Measurements from ENCODE around the gene CYP4V2. TPM values are rescaled to one million over a fixed set of nuclear protein-coding genes. Genes with fewer than 3 reads are reported as not detected.
"Not testable (repeated sequence)": the region's sequence is repeated elsewhere in the genome, so short reads cannot be mapped to it uniquely, and the experiment has no call there.

The CYP4V2 gene
- total RNA-seq, 1 donor from 2014 or later: 3.1 TPM

- no peak for DNase-seq (ENCODE audit: low read depth, low spot score)
These were observed 36.6 kb downstream of the CYP4V2 start for GRCh38 chr4:186227744-186228513.

- no peak for DNase-seq (ENCODE audit: low read depth, low spot score)
These were observed 37.1 kb downstream of the CYP4V2 start for GRCh38 chr4:186228514-186228894.

GRCh38 chr4:186234367-186234766, 43.0 kb downstream of the CYP4V2 start:
- DNase-seq (ENCODE audit: low read depth, low spot score): no peak

- DNase-seq (ENCODE audit: low read depth, low spot score): no peak
These were observed 44.8 kb downstream of the CYP4V2 start for GRCh38 chr4:186236126-186236525.

DNA sequence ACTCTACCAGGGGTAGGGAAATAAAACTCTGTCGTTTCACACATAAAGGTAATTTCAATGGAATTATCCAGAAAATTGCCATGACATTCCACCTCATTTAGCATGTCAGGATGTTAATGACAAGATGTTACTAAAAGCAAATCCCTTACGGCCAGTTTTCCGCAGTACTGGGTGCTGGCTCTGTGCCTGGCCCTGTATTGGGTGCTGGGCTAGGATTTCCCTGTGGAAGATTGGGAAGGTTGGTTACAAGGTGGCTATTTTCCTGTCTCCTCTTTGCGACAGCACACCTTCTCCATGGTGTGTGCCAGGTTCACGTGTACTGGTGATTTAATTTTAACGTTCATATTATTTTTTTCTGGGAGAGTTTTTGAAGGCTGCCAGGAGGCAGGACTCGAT, 49.1 kb downstream of the CYP4V2 start:
- DNase-seq (ENCODE audit: low read depth, low spot score): no peak

DNA sequence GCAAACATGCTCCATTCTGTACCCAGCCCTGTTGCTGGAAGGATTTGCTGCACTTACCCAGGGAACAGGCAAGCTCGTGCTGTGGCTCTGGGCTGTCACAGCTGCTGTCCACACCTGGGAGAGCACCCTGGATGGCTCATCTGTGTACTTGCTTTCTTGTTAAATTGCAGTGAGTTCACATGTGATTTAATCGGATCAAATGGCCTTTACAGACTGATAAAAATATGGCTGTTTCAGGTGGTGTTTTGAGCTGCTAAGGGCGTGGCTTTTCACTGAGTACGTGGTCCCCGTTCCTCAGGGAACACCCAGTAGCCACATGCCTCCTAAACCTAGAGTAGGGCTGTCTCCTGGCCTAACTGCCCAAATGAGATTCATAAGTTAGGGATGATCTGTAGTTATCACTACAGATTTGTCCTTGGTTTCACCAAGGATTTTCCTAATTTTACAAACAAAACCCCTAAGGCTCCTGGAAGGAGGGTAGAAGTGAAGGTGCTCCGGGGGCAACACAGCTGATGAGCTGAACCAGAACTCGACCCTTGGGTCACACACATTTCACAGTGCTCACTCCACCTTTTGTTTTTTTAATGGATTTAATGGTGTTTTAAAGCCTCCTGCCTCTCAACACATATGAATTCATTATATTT, 49.6 kb downstream of the CYP4V2 start:
- no peak for DNase-seq (ENCODE audit: low read depth, low spot score)

GRCh38 chr4:186241616-186242015, 50.2 kb downstream of the CYP4V2 start:
- no peak for DNase-seq (ENCODE audit: low read depth, low spot score)

GRCh38 chr4:186242031-186242430, 50.7 kb downstream of the CYP4V2 start:
- not testable (repeated sequence) for DNase-seq (ENCODE audit: low read depth, low spot score)

DNA sequence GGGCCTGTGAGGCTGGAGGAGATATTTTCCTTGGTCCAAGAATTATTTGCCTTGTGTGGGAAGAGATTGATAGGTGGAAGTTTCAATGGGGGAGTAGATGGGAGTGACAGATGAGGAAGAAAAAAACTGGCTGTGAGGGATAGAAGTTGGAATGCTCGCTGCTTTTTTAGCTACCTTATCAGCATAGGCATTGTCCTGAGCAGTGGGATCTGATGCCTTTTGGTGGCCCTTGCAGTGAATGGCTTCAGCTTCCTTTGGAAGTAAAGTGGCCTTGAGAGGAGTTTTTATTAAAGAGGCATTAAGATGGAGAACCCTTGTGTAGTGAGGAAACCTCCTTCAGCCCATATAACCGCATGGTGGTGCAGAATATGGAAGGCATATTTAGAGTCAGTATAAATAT, 52.0 kb downstream of the CYP4V2 start:
- no peak for DNase-seq (ENCODE audit: low read depth, low spot score)

DNA sequence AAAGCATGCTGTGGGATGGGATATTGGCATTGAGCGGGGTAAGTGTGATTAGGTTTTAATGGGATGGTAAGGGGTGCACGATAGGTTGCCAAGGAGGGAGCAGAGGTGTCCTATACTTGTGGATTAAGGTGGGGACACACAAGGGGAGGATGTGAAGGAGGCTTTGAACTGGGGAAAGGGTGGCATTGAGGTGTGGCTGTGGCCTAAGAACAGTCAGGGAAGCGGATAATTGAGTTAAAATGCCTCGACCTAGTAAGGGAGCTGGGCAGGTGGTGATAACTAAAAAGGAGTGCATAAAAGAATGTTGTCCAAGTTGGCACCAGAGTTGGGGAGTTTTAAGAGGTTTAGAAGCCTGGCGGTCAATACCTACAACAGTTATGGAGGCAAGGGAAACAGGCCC, 53.5 kb downstream of the CYP4V2 start:
- no peak for DNase-seq (ENCODE audit: low read depth, low spot score)

DNA sequence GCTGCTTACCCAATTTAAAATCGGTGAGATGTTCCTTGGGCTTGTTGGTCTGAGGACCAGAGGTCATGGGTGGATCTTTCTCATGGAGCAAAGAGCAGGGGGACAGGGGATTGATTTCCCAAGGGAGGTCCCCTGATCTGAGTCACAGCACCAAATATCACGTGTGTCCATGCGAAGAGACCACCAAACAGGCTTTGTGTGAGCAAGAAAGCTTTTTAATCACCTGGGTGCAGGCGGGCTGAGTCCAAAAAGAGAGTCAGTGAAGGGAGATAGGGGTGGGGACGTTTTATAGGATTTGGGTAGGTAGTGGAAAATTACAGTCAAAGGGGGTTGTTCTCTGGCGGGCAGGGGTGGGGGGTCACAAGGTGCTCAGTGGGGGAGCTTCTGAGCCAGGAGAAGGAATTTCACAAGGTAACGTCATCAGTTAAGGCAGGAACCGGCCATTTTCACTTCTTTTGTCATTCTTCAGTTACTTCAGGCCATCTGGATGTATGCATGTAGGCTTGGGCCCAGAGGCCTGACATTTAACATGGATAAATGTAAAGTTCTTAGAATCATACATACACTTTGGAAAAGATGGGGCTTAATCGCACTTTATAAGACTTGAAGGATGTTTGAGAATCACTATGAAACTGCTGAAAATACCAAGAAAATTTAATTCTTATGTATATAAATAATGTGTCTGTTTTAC, 55.8 kb downstream of the CYP4V2 start:
- not testable (repeated sequence) for DNase-seq (ENCODE audit: low read depth, low spot score)

- DNase-seq (ENCODE audit: low read depth, low spot score): no peak
These were observed 57.3 kb downstream of the CYP4V2 start for GRCh38 chr4:186248643-186249042.

- DNase-seq (ENCODE audit: low read depth, low spot score): no peak
These were observed 58.7 kb downstream of the CYP4V2 start for GRCh38 chr4:186249785-186250754.

- no peak for DNase-seq (ENCODE audit: low read depth, low spot score)
These were observed 59.4 kb downstream of the CYP4V2 start for GRCh38 chr4:186250760-186251159.

GRCh38 chr4:186255122-186255521, 63.8 kb downstream of the CYP4V2 start:
- DNase-seq (ENCODE audit: low read depth, low spot score): no peak

- DNase-seq (ENCODE audit: low read depth, low spot score): no peak
These were observed 66.9 kb downstream of the CYP4V2 start for GRCh38 chr4:186258216-186258811.

GRCh38 chr4:186260117-186260503, 68.7 kb downstream of the CYP4V2 start:
- no peak for DNase-seq (ENCODE audit: low read depth, low spot score)

Data from pulmonary artery endothelial cell (primary cell).